ENCODE results near the gene SCGB2B2. TPM values are rescaled to one million over a fixed set of nuclear protein-coding genes. Genes with fewer than 3 reads are reported as not detected.
A peak's percentile ranks its signal among the peaks of the same experiment; 100 is the strongest.
"Not testable (repeated sequence)": the region's sequence is repeated elsewhere in the genome, so short reads cannot be mapped to it uniquely, and the experiment has no call there.

Gene SCGB2B2
- total and polyA plus RNA-seq, 7 donors = 0.13 to 1.1 (median 0.21) TPM

GRCh38 chr19:34667349-34668076, 9.4 kb downstream of the SCGB2B2 start:
- intact Hi-C loops (cut with DNase I) = no loop called here
- peaks cover 4% of the 10 kb centered on the region for H3K4me1 ChIP-seq
- H3K36me3 ChIP-seq (ENCODE audit: insufficient read depth in 1 of 2, low read depth in 1 of 2) = no peaks in the 10 kb centered on the region

GRCh38 chr19:34666958-34667265, 10.0 kb downstream of the SCGB2B2 start:
- intact Hi-C loops (cut with DNase I) = no loop called here
- H3K36me3 ChIP-seq (ENCODE audit: insufficient read depth in 1 of 2, low read depth in 1 of 2) = no peaks in the 10 kb centered on the region
- peak overlapping the region; percentile 67 for H3K4me3 ChIP-seq
- peaks cover 4% of the 10 kb centered on the region for H3K4me1 ChIP-seq
- 68 to 81% (median 77%) methylated on average over 9 of the region's 9 CpGs for WGBS, 3 donors
- H3K9me3 ChIP-seq = no peaks in the 10 kb centered on the region
- no peak for TF ChIP-seq CTCF (IDR thresholded peaks at IDR 0.05)
- peak overlapping the region; percentile 80 for H3K27ac ChIP-seq
- ATAC-seq (no peak), DNase-seq (no peak)
- H3K27me3 ChIP-seq (ENCODE audit: insufficient read depth in 3 of 3, low read length in 2 of 3) = no peaks in the 10 kb centered on the region

More at GRCh38 chr19:34667349-34668076, 9.4 kb downstream of the SCGB2B2 start:
- H3K9me3 ChIP-seq = no peaks in the 10 kb centered on the region
- WGBS, 3 donors = 33 to 57% (median 46%) methylated on average over 17 of the region's 17 CpGs
- no peaks in the 10 kb centered on the region for H3K27me3 ChIP-seq (ENCODE audit: insufficient read depth in 3 of 3, low read length in 2 of 3)
- peak overlapping the region; percentile 80 for H3K27ac ChIP-seq
- TF ChIP-seq CTCF (IDR thresholded peaks at IDR 0.05) = no peak
- H3K4me3 ChIP-seq = peak overlapping the region; percentile 67
- ATAC-seq = peak; percentile 47 to 70 (median 55)
- DNase-seq = no peak

DNA sequence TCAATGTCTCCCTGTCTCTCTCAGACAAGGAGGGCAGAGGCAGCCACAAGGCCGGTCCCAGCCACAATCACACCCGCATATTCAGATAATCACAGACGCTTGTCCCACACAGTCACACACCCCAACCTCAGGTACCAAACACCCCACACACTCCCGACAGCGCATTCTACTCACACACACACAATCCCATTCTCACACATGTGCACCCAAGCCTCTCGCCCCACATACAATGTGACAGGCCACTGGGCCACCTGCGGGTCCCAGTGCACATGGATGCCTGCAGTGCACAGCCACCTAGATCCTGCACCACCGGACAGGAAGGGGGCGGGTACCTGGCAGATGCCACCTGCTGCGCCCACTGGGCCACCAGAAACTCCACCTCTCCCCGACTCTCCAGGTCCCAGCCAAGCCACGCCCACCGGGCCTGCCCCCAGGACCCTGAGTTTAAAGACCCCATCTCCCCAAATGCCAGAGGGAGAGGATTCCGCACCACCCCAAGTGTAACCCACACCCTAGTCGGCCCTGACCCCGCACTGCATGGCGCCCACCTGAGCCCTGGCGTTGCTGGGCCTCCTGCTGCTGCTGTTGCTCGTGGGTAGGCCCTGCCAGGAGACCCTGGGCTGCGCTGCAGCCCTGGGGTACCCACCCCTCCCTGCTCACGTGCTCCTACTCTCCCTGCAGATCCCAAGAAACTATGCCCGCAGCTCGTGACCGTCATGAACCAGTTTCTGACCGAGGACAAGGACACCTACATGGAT, 10.6 kb downstream of the SCGB2B2 start:
- intact Hi-C loops (cut with DNase I) = no loop called here
- peaks cover 4% of the 10 kb centered on the region for H3K4me1 ChIP-seq
- no peak for DNase-seq
- TF ChIP-seq CTCF (IDR thresholded peaks at IDR 0.05) = no peak
- H3K27ac ChIP-seq = peak overlapping the region; percentile 80
- 93 to 96% (median 93%) methylated on average over 25 of the region's 25 CpGs for WGBS, 3 donors
- H3K36me3 ChIP-seq (ENCODE audit: insufficient read depth in 1 of 2, low read depth in 1 of 2) = no peaks in the 10 kb centered on the region
- H3K27me3 ChIP-seq (ENCODE audit: insufficient read depth in 3 of 3, low read length in 2 of 3) = no peaks in the 10 kb centered on the region
- peak overlapping the region; percentile 67 for H3K4me3 ChIP-seq
- ATAC-seq = no peak
- no peaks in the 10 kb centered on the region for H3K9me3 ChIP-seq

DNA sequence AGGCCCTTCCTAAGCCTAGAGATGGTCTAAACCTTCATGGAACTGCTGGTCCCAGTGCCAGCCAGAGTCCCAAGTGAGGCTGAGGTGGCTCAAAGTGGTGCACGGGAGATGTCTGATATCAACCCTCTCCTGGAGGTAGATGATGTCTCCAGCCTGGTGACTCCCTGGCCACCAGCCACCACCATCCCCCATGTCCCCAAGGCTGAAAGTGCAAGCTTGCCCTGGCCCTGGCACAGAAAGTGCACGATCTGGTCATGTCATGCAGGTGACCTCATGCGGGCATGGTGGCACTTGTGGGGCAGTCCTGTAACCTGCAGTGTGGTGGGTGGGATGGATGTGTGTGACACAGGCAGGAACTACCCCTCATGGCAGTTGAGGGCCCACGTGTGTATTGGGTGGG, 11.7 kb downstream of the SCGB2B2 start:
- H3K4me3 ChIP-seq; H3K4me1 ChIP-seq; ATAC-seq; H3K9me3 ChIP-seq; DNase-seq; H3K27me3 ChIP-seq (ENCODE audit: insufficient read depth in 3 of 3, low read length in 2 of 3); H3K36me3 ChIP-seq (ENCODE audit: insufficient read depth in 1 of 2, low read depth in 1 of 2); H3K27ac ChIP-seq; intact Hi-C loops (cut with DNase I): not testable (repeated sequence)
- WGBS, 3 donors = 64 to 83% (median 75%) methylated on average over 4 of the region's 4 CpGs

DNA sequence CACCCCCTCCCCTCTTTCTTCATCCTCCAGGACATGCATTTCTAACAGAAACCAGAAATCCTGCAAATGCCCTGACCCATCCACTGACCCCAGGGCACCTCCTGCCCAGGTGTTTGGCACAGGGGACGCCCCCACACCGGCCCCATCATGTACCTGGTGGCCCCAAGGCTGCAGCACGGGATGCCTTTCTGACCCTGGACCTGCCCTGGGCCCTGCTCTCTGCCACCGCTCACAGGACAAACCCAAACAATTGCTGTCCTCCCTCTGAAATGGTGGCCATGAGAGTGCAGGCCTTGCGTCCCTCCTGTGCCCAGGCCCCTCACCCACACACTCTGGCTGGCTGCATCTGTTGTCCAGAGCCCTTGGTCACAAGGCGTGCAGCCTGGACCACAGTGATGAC, 12.1 kb downstream of the SCGB2B2 start:
- WGBS, 3 donors = 88 to 93% (median 89%) methylated on average over 6 of the region's 6 CpGs
- intact Hi-C loops (cut with DNase I) = no loop called here
- DNase-seq = no peak
- no peak for TF ChIP-seq CTCF (IDR thresholded peaks at IDR 0.05)
- Histone ChIP-seq H3K27ac (no peak overlapping the region), H3K27me3 (ENCODE audit: insufficient read depth in 3 of 3, low read length in 2 of 3) (no peaks in the 10 kb centered on the region), H3K9me3 (no peaks in the 10 kb centered on the region), H3K4me3 (no peak overlapping the region), H3K36me3 (ENCODE audit: insufficient read depth in 1 of 2, low read depth in 1 of 2) (no peaks in the 10 kb centered on the region), H3K4me1 (peaks cover 4% of the 10 kb centered on the region)
- ATAC-seq = no peak
